GM18867 (cell line): ENCODE results near the gene GHRL.

Experiments
- ATAC-seq: cut with Tn5 transposase; IDR thresholded peaks from one replicate; pipeline ENCODE4 v1.9.1; 2021; ENCODE audit warnings: mild to moderate bottlenecking, moderate library complexity; ENCODE audit not compliant: unreplicated experiment

The GHRL gene

DNA sequence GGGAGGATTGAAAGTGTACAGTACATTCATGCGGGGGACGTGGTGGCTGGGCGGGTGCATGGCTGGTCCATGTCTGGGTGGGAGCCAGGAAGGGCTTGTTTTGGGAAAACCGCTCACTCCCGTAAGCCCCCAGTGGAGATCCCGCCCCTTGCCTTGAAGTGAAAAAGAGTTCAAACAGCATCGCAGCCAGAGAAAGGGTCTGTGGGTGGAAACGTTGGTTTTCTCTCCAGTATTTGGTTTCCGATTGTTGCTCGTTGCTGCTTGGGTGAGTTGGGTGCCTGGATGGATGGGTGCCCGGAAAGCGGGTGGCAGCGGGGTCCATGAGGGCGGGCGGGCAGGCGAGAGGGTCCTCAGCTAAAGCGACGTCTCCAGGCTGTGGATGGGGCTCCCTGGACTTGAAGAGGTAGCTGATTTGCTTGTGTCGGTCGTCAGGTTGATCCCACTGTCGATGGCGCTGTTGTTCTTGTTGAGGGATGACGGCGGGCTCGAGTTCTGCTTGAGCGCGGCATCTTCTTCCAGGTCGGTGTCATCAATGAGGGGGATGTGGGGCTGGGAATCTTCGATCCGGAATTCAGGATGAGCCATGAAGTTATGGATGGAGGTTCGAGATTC lies 35.8 kb upstream of the GHRL start:
- no peak for ATAC-seq

DNA sequence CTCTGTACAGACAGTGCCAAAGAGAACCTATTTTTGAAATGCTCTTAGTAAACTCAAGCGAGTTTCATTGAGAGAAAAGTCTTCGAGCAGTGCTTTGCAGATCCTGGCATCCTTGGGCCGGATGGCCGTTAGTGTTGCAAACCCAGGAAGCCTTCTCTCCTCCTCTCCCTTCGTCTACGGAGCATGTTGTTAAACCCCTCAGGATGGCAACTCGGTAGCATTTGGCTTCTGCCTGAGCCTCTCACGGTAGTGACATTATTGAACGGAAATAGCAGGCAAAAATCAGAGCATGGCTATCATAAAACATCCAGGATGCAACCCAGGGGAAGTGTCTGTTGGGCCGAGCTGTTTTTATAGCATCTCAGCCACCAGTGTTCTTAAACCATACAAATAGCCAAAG lies 34.8 kb upstream of the GHRL start:
- ATAC-seq: no peak

DNA sequence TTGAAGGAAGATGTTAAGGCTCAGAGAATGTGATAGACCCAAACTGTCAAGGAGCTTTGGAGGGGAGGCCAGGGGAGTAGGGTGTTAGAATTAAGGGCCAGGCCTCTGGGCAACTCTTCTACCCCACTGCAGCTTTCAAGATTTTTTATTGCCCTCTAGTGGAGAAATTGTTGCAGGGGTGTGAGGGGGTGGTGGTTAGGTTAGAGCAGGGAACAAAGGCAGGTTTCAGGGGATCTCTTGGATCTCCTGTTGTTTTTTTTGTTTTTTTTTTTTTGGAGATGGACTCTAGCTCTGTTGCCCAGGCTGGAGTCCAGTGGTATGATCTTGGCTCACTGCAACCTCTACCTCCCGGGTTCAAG lies 29.6 kb upstream of the GHRL start:
- no peak for ATAC-seq

DNA sequence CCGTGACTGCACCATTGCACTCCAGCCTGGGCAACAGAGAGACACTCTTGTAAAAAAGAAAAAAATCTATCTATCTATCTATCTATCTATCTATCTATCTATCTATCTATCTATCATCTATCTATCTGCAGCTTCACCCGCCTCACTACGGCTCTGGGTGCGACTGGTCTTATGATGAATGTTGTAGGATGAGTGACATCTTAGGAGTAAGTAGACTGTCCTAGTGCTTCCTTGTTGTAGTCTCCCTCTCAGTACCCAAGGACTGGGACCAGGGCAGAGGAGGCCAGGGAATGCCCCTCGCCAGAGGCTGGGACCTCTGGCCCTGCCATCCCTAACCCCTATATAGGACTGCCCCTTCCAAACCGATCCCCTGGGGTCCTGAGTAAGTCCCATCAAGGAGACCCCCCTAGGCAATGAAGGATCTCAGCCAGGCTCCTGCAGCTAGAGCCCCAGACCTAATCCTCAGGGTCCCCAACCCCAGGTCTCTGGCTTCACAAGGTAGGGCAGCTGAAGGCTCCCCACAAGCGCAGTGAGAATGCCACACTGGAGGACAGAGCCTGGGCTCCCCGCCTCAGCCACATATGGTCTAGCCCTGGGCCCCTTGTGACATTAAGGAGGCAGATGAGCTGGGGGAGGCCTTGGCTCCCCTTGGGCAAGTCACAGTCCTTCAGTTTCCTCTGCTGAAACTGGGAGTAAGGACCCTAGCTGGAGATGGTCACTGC lies 29.0 kb upstream of the GHRL start:
- no peak for ATAC-seq

DNA sequence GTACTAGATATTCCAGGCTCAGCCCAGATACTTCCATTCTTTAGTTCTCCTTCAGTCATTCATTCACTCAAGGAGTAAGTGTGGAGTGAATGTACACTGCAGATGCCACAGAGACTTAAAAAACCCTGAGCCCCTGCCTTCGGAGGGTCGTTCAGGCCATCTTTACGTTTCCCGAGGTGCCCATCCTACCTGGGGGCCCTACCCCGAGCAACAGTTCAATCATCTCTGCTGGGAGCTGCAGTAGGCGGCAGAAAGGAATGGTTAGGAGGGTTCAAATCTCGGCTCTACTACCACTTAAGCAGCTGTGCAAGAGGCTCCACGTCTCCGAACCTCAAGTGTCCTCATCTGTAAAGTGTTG lies 27.6 kb upstream of the GHRL start:
- ATAC-seq: peak; percentile 7

DNA sequence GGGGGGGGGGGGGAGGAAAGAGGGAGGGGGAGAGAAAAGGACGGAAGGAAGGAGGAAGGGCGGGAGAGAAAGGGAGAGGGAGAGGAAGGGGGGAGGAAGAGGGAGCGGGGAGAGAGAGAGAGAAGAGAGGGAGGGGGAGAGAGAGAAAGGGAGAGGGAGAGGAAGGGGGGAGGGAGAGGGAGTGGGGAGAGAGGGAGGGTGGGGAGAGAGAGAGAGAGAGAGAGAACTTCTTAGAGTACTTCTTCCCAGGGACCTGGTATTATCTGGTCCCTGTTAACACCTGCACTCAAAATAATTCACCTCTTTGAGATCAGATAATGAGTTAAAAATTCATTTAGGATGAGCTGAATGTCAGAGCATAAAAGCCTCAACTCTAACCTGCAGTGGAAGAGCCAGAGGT lies 27.1 kb upstream of the GHRL start:
- ATAC-seq: no peak

DNA sequence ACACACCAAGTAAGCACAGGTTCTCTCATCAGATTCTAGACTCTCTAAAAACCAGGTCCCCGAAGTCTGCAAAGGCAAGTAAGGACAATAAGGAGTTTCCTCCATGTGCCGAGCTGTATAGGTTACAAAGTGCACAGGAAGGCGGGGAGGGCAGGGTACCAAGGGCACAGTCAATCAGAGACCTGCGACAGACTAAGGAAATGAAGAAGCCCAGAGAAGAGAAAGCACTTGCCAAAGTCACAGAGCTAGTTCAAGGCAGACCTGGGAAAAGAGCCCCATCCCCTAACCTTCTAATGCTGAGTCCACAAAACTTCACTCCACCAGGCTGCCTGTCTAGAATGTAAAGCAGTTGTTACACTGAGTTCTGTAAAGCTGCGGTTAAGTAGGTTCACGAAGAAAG lies 26.5 kb upstream of the GHRL start:
- no peak for ATAC-seq

DNA sequence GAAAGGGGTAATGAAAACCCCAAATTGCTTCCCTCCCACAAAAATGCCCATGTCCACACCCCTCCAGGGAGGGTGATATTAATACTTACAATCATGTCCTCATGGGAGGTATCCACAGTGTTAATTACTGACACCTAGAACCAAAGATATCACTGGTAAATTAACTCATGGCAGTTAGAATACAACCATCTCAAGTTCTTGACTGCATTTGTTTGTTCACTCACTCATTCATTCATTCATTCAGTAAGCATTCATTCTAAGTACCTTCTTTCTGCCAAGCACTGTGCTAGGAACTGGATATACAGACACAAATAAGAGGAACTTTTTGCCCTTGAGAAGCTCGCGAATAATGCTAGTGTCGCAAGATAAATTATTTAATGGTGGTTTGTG lies 25.2 kb upstream of the GHRL start:
- ATAC-seq: no peak

DNA sequence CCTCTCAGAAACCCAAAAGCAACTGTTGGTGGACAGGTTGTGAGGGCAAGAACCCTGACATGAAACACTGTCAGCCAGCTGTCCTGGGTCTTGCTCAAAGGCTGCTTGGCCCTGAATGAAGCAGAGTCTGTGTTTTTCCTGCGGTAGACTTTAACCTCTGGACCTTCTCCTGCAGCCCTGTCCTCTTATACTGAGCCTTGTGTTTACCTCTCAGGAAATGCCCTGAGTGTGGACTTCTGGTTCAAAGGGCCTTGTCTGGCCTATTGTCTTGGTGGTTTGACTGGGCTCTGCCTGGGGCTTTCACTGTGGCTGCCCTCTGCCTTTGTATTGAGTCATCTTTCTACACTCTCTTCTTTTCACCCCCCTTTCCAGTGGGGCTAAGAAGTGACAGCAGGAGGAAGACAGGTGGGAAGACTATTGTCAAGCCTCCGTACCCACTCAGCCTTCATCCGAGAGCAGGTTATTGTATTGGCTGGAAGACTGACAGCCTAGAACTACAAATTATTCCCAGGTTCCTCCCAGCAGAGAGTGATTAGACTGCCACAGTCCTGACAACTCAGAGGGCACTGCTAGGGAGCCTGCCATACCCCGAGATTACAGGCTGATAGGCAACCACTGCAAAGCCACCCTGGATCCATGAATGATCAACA lies 24.7 kb upstream of the GHRL start:
- ATAC-seq: no peak

DNA sequence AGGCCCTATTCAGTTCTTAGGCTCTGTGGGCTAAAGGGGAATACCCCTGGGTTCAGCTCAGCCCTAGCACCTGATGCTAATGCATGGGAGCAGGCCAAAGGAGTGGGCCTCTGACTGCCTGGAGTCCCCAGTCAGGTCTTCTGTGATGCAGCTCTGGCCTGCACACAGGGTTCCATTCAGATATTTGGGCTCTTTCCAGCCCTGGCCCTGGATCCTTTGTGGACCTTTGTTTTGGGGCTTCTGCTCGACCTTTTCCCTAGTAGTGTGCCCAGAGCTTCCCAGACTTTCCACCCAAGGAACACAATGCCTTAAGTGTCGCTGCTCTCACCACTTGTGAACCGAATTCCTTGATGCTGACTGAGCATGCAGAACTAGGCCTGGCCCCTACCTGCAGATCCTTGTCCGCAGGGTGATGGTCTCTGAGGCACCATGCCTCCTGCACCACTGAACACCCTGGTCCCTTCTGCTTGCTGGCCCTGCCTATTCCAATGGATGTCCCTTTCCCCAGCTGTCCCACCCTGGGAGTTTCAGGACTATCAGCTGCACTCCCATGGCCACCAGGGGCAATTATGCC lies 23.1 kb upstream of the GHRL start:
- no peak for ATAC-seq

DNA sequence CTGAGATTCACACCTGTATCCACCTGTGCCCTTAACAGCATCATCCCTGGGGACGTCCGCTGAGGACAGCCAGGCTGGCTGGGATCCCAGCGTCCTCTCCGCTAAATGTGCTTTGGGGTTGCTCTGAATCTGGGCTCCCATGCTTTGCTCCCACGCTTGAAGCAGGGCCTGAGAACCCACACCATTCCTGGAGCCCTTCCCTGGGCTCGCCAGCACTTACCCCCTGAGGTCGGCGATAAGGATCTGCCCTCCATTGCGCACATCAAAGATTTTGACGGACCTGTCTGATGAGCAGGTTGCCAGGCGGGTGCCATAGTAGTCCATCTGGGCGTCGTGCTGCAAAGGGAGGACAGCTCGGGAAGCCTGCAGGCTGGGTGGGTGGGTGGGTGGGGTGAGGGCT lies 22.4 kb upstream of the GHRL start:
- no peak for ATAC-seq

DNA sequence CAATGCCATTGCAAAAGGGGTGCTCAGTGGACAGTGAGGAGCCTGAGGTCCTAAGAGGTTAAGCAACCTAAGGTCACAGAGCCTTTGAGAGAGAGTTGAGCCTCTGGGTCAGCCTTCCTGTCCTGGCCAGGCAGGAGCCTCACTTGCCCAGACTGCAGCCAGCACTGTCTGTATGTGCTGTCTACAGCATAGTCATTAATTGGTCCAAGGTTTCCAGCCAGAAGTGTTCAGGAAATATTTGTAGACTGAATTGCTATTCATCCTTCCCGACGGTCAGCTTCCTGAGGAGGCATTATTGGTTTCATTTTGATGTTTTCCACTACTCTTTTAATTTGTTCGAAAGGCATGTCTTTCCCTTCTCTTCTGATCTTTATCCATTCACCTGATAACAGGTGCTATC lies 20.1 kb upstream of the GHRL start:
- ATAC-seq: no peak

DNA sequence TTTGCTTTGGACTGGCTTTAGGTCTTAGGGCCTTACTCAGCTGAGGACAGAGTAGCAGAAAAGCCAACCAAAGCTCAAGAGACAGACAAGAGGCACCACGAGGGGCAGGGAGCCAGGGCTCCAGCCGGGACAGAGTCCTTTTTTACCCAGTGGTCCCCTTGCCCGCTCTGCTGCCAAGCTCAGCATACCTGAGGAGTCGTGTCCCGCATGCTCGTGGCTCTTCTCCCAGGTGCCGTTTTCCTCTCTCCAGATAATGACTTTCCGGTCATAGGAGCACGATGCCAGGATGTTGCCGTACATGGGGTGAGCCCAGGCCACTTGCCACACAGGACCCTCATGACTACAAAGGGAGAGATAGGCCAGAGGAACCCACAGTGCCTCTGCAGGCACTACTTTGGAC lies 19.6 kb upstream of the GHRL start:
- no peak for ATAC-seq

DNA sequence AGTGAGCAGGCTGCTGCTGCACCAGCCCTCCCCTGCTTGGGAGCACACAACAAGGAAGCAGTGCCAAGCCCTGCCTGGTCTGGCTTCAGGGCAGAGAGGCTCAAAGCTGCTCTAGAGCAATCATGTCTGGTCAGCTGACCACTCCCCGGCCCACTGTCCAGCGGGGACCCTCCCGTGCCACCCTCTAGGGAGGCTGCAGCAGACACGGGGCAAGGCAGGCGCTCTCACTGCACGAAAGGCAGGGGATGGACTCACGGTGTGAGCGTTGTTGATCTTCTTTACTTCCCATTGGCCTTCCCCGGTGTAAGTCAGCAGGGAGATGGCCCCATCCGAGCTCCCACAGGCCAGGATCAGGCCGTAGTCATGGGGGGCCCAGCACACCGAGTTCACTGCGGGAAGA lies 19.0 kb upstream of the GHRL start:
- no peak for ATAC-seq

DNA sequence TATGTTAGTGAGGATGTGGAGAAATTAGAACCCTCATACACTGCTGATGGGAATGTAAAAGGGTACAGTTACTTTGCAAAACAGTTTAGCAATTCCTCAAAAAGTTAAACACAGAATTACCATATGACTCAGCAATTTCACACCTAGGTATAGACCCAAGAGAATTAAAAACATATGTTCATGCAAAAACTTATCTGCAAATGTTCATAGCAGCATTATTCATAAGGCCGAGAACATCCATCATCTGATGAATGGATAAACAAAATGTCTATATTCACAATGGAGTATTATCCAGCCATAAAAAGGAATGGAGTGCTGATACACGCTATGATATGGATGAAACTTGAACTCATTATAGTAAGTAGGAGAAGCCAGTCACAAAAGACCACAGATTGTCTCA lies 17.8 kb upstream of the GHRL start:
- no peak for ATAC-seq

DNA sequence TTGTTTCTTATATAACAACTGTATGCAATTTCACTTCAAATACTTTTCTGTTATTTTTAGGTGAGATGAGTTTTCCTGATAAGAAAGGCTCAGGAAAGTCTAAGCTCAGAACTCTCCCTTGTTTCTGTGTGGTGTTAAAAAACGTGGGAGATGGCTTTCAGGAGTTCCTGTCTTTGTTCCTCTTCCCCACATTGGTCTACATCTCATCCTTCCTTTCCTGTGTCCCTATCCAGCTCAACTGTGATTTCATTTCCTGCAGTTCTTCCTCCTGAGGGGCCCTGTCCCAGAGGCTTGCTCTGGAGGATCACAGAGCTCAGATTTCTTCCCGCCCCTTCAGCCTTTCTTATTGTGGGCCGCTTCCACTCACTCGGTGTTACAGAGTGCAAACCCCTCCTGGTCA lies 17.0 kb upstream of the GHRL start:
- no peak for ATAC-seq

DNA sequence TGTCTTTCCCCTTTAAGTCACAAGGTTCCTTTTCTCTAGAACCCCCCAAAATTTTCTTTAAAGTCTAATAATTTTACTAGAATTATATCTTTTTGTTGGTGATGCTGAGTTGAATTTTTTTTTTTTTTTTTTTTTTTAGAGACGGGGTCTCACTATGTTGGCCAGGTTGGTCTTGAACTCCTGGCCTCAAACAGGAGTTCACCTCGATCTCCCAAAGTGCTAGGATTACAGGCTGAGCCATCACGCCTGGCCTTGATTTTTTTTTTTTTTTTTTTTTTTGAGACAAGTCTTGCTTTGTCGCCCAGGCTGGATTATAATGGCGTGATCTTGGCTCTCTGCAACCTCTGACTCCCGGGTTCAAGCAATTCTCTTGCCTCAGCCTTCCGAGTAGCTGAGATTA lies 15.9 kb upstream of the GHRL start:
- ATAC-seq: no peak

DNA sequence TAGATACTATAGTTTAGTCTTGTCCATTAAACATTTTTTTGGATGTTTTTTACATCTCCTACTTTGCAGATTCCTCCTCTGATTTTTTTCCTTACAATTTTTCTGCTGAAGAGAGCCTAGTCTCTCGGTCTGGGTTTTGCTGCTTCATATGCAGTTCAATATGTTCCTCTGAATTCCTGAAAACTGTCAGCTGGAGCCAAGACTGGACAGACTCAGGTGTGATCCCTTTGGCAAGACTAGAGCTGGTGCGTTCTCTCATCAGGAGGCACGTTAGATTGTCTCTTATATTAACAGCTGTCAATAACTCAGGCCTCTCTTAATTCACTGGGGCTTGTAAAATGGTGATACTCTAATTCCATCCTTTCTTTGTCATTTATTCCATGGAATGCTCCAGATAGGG lies 13.4 kb upstream of the GHRL start:
- no peak for ATAC-seq

DNA sequence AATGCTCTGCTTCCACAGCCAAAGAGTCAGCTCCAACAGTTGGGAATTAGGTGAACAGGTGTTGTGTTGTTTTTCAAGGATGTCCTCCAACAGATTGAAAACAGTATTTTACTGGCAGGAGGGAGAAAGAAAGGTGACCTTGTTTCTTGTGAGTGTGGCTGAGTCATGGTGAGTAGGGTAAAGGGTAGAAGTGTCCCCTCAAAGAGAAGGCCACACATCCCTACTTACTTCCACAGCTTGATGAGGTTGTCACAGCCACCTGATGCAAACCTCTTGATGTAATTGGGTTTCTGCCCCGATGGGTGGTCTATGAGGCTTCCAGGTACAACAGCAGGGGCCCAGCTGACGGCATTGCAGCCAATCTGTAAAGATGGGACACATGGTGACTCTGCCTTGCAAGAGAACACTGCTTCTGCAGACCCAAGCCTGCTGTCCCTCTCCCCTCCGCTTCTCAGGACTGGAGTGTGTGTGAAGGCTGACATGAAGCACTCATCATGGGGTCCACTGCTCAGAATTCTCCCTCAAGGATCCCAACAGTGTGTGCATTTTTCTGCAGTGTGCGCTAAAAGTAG lies 12.7 kb upstream of the GHRL start:
- no peak for ATAC-seq

DNA sequence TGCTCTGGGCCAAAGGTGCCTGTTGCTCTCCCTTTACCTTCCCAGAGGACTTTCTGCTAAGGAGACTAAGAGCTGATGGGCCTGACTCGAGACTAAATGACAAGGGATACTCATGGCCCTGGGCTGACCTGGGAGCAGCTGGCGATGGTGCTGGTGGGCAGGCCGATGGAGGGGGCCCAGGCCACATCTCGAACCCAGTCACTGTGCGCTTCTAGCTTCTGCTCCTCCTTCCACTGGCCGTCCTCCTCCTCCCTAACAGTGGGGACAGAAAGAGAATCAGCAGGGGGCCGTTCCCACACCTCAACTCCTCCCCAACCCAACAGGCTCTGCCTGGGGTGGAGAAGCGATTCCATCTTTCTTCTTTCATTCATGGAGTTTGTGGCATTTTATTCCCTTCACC lies 12.2 kb upstream of the GHRL start:
- no peak for ATAC-seq

DNA sequence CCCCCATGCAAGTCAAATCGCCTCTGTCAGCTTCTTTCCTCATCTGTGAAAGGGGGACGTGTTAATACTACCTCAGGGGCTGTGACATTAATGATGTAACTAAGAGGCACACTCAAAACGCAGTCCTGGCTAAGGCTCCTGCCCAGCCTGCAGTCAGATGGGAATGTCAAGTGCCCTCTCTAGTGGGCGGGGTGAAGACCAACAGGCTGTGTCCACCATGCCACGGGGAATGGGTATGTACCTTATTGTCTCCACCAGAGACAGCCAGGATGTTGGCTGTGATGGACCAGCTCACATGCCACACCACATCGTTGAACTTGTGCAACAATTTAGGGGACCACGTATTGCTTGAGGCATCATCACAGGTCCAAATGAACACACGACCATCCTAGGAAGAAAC lies 11.0 kb upstream of the GHRL start:
- no peak for ATAC-seq

DNA sequence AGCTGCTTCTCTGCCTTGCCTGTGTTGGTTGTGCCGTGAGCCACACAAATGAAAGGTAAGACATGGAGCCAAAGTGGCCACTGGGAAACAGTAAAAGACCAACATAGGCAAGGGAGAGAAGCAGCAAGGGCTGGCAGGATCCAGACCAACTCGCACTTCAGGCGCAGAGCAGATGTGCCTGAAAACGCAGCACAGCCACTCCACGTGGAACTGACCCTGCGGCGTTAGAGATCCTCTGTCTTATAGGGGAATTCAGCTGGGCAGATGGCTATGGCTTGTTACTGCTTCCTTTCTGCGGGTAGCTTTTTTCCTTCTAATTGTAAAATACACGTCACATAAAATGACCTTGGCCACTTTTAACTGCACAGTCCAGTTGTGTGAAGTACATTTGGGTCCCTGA lies 10.4 kb upstream of the GHRL start:
- ATAC-seq: no peak
